ENCODE data around the gene TLN1. TPM values are rescaled to one million over a fixed set of nuclear protein-coding genes. Genes with fewer than 3 reads are reported as not detected.

Gene TLN1
- total and polyA plus RNA-seq, 2 of the 8 experiments (the other 6 are each of a cell fraction or from before 2014, with no cell fraction given) = 28.1 to 90.1 TPM

DNA sequence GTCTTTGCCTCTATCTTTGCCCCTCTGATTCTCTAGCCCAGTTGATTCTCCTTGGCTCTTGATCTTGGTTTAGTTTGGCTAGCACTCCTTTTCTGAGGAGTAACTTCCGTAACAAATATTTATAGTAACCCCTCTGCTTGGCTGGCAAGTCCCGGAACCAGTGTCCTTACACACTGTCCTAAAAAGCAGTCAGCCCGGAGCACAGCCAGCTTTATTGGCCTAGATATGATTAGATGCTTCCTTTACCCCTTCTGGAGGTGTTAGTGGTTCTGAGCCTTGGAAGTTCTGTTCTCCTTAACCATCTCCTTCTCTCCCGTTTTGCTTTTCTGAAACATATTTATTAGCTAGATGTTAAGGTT, 39.1 kb upstream of the TLN1 start:
- Histone ChIP-seq H3K27me3 (replicated peaks in 1 of 4; ENCODE audit: control insufficient read depth in 3 of 4, extremely low read depth in 1 of 4, insufficient read depth in 3 of 4, low read length in 3 of 4) (no peaks in the 10 kb centered on the region), H3K18ac (ENCODE audit: extremely low read depth, low read length) (no peak overlapping the region), H2BK5ac (ENCODE audit: low read depth, low read length) (no peak overlapping the region), H2AK5ac (ENCODE audit: low read depth, low read length) (no peak overlapping the region), H3K4me1 (replicated peaks in 1 of 4; ENCODE audit: control insufficient read depth in 3 of 4, insufficient read depth in 4 of 4, low read length in 3 of 4) (peaks cover 0 to 6% (median 4%) of the 10 kb centered on the region in 4 experiments; a peak in 6 of 7 replicates), H3K36me3 (ENCODE audit: control insufficient read depth in 2 of 4, insufficient read depth in 4 of 4, low read length in 3 of 4) (no peaks in the 10 kb centered on the region), H4K5ac (ENCODE audit: insufficient read length, low read depth, low read length) (no peak overlapping the region), H3K23me2 (ENCODE audit: low read depth, low read length) (no peaks in the 10 kb centered on the region), H4K8ac (ENCODE audit: extremely low read depth, insufficient read depth, low read length) (no peak overlapping the region), H3K4me2 (ENCODE audit: insufficient read depth in 1 of 2, low read depth in 2 of 2, low read length in 2 of 2) (no peak overlapping the region), H3K79me2 (ENCODE audit: control insufficient read depth in 1 of 2, insufficient read depth in 2 of 2, low read length in 2 of 2) (no peaks in the 10 kb centered on the region), H3K14ac (ENCODE audit: insufficient read length) (no peak overlapping the region), H3K56ac (replicated peaks; ENCODE audit: insufficient read length, low read depth, low read length) (no peak overlapping the region), H3K27ac (ENCODE audit: low read depth, low read length) (no peak overlapping the region), H4K91ac (replicated peaks; ENCODE audit: insufficient read length, low read length) (no peak overlapping the region), H3K4me3 (ENCODE audit: extremely low read depth in 1 of 4, insufficient read depth in 2 of 4, low read depth in 3 of 4, low read length in 4 of 4) (no peak overlapping the region), H3K9me3 (ENCODE audit: insufficient read depth in 2 of 2, low read depth in 1 of 2, low read length in 1 of 2) (no peaks in the 10 kb centered on the region), H2BK15ac (ENCODE audit: low read length) (no peak overlapping the region), H3K9ac (replicated peaks in 1 of 4; ENCODE audit: extremely low read depth in 1 of 4, low read depth in 3 of 4, low read length in 3 of 4) (no peak overlapping the region), H3K79me1 (ENCODE audit: low read depth, low read length) (no peaks in the 10 kb centered on the region), H2BK120ac (replicated peaks; ENCODE audit: low read depth, low read length) (no peak overlapping the region), H4K20me1 (replicated peaks in 1 of 2; ENCODE audit: control insufficient read depth in 1 of 2, insufficient read depth in 2 of 2, low read length in 2 of 2) (no peaks in the 10 kb centered on the region), H2BK12ac (ENCODE audit: low read depth, low read length) (no peak overlapping the region), H3K23ac (ENCODE audit: insufficient read length) (no peak overlapping the region), H2BK20ac (ENCODE audit: low read length) (no peak overlapping the region), H2AFZ (ENCODE audit: low read length) (no peak overlapping the region), H3K4ac (replicated peaks; ENCODE audit: insufficient read length, low read depth, low read length) (no peak overlapping the region)
- TF ChIP-seq, protein P1, sequence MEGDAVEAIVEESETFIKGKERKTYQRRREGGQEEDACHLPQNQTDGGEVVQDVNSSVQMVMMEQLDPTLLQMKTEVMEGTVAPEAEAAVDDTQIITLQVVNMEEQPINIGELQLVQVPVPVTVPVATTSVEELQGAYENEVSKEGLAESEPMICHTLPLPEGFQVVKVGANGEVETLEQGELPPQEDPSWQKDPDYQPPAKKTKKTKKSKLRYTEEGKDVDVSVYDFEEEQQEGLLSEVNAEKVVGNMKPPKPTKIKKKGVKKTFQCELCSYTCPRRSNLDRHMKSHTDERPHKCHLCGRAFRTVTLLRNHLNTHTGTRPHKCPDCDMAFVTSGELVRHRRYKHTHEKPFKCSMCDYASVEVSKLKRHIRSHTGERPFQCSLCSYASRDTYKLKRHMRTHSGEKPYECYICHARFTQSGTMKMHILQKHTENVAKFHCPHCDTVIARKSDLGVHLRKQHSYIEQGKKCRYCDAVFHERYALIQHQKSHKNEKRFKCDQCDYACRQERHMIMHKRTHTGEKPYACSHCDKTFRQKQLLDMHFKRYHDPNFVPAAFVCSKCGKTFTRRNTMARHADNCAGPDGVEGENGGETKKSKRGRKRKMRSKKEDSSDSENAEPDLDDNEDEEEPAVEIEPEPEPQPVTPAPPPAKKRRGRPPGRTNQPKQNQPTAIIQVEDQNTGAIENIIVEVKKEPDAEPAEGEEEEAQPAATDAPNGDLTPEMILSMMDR (IDR thresholded peaks at IDR 0.05; ENCODE audit: control extremely low read depth in 1 of 3, insufficient read depth in 1 of 3, low read depth in 1 of 3, low read length in 3 of 3) = no peak
- TF ChIP-seq SUZ12 (IDR thresholded peaks at IDR 0.05; ENCODE audit: low read length) (no peak), PHF8 (conservative IDR thresholded peaks at IDR 0.05; ENCODE audit: low read depth, low read length) (no peak), SAP30 (IDR thresholded peaks at IDR 0.05; ENCODE audit: insufficient read depth, insufficient replicate concordance, low read length) (no peak), ASH2L (IDR thresholded peaks at IDR 0.05; ENCODE audit: low read length) (no peak), SIX5 (IDR thresholded peaks at IDR 0.05; ENCODE audit: low read depth, low read length) (no peak), CREB1 (IDR thresholded peaks at IDR 0.05) (no peak), ZNF274 (IDR thresholded peaks at IDR 0.05; ENCODE audit: borderline replicate concordance, extremely low read depth, low read length) (no peak)
- DNase-seq (ENCODE audit: low read depth in 1 of 2, low spot score in 2 of 2) = no peak
- POLR2A ChIA-PET (ENCODE audit: partially characterized antibody) = interaction anchor here (0.7 to 1.7 kb wide), 4 partner anchors 10 to 361 kb away, joined by 3 to 4 read pairs (median 4); no protein-coding TSS in a partner anchor
- CTCF ChIA-PET (ENCODE audit: partially characterized antibody) = interaction anchor here (0.6 to 3.2 kb wide), 9 partner anchors 8 to 1438 kb away, joined by 3 to 12 read pairs (median 4); partner anchors contain the start of genes CREB3 and TLN1
- FAIRE-seq = no peak
- 93% methylated on average over 4 of the region's 4 CpGs; no CpG with 5 or more reads in 1 of the 2 experiments for WGBS, 2 experiments (ENCODE audit: extremely low coverage in 1 of 2, insufficient coverage in 1 of 2, insufficient read length in 1 of 2, insufficient replicate concordance in 2 of 2, low coverage in 1 of 2, low lambda C conversion rate in 2 of 2, missing lambda C conversion rate in 1 of 2)
